ENCODE measurements around the gene USP33. TPM values are rescaled to one million over a fixed set of nuclear protein-coding genes. Genes with fewer than 3 reads are reported as not detected.

The USP33 gene
- total RNA-seq, 6 experiments from 2014 or later: 44.0 to 55.6 (median 50.5) TPM

DNA sequence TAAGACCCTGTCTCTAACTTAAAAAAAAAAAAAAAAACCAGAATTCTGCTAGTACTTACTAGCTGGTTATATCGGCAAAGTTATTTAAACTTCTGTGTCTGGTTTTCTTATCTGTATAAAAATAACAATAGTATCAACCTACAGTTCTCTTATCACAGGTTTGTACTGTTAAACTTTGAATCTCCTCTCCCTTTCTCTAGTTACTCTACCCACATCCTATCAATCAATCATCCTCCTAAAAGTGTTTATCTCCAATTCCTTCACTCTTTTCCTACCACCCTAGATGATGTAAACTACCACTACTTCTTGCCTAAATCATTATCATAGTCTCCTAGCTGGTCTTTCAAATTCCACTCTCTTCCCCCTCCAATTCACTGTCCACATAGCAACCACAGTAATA is 27.6 kb downstream of the USP33 start:
- H3K9me3 Mint-ChIP-seq: no peaks in the 10 kb centered on the region
- H3K27me3 Mint-ChIP-seq (ENCODE audit: insufficient read depth): no peaks in the 10 kb centered on the region
- TF ChIP-seq, protein P1, sequence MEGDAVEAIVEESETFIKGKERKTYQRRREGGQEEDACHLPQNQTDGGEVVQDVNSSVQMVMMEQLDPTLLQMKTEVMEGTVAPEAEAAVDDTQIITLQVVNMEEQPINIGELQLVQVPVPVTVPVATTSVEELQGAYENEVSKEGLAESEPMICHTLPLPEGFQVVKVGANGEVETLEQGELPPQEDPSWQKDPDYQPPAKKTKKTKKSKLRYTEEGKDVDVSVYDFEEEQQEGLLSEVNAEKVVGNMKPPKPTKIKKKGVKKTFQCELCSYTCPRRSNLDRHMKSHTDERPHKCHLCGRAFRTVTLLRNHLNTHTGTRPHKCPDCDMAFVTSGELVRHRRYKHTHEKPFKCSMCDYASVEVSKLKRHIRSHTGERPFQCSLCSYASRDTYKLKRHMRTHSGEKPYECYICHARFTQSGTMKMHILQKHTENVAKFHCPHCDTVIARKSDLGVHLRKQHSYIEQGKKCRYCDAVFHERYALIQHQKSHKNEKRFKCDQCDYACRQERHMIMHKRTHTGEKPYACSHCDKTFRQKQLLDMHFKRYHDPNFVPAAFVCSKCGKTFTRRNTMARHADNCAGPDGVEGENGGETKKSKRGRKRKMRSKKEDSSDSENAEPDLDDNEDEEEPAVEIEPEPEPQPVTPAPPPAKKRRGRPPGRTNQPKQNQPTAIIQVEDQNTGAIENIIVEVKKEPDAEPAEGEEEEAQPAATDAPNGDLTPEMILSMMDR (IDR thresholded peaks at IDR 0.05): no peak
- H3K27ac Mint-ChIP-seq: no peak overlapping the region
- peaks cover 15% of the 10 kb centered on the region; the same call in 1 of the 2 replicates for H3K36me3 Mint-ChIP-seq (ENCODE audit: low read depth)
- no peak overlapping the region for H3K4me3 Mint-ChIP-seq
- H3K4me1 Mint-ChIP-seq (ENCODE audit: low read depth): no peaks in the 10 kb centered on the region
- no peak for DNase-seq

DNA sequence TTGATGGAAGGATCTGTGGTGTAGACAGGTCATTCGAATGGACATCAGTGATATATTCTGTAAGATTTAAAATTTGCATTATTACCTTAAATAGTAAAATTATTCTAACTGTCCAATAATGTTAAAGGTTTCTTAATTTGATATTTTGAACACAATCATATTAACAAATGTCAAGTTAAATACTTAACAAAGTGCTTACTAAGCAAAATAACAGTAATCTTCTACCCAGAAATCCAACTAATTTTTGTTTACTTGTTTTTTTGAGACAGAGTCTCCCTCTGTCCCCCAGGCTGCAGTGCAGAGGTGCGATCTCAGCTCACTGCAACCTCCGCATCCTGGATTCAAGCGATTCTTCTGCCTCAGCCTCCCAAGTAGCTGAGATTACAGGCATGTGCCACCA is 33.9 kb downstream of the USP33 start:
- TF ChIP-seq, protein P1 (IDR thresholded peaks at IDR 0.05): no peak
- Mint-ChIP-seq H3K36me3 (ENCODE audit: low read depth) (peaks cover 51% of the 10 kb centered on the region), H3K4me1 (ENCODE audit: low read depth) (no peaks in the 10 kb centered on the region), H3K9me3 (no peaks in the 10 kb centered on the region), H3K27ac (no peak overlapping the region), H3K4me3 (no peak overlapping the region), H3K27me3 (ENCODE audit: insufficient read depth) (no peaks in the 10 kb centered on the region)
- no peak for DNase-seq

DNA sequence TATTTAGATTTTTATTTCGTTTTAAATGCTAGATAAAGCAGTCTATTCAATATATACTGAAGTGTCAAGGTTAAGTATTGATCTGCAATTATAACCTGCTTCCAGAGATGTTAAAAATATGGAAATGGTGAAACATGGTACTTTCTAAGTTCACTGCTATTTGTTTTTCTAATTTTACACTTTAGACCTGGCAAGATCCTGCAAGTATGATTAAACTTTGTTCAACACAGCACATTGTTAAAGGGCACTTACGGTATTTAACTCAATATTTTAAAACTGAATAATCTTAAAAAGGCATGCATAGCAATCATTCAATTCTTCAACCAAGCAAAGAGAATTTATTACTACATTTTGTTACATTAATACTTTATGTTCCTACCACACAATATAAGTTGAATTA is 41.5 kb downstream of the USP33 start:
- Mint-ChIP-seq H3K4me3 (no peak overlapping the region), H3K4me1 (ENCODE audit: low read depth) (no peaks in the 10 kb centered on the region), H3K27ac (no peak overlapping the region), H3K36me3 (ENCODE audit: low read depth) (peaks cover 43% of the 10 kb centered on the region), H3K9me3 (no peaks in the 10 kb centered on the region), H3K27me3 (ENCODE audit: insufficient read depth) (no peaks in the 10 kb centered on the region)
- TF ChIP-seq, protein P1 (IDR thresholded peaks at IDR 0.05): no peak
- DNase-seq: no peak

DNA sequence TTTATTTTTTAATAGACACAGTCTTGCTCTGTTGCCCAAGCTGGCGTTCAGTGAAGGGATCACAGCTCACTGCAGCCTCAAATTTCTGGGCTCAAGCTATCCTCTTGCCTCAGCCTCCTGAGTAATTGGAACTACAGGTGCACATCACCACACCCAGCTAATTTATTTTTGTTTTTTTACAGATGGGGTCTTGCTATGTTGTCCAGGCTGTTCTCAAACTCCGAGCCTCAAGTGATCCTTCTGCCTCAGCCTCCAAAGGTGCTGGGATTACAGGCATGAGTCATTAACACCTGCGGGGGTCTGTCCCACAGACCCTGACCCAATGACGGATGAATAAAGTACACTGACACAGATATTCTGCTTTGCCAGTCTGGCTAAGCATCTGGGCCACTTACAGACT is 43.6 kb downstream of the USP33 start:
- TF ChIP-seq, protein P1 (IDR thresholded peaks at IDR 0.05): no peak
- H3K27ac Mint-ChIP-seq: no peak overlapping the region
- no peak for DNase-seq
- no peaks in the 10 kb centered on the region for H3K27me3 Mint-ChIP-seq (ENCODE audit: insufficient read depth)
- H3K4me3 Mint-ChIP-seq: no peak overlapping the region
- peaks cover 30% of the 10 kb centered on the region for H3K36me3 Mint-ChIP-seq (ENCODE audit: low read depth)
- H3K4me1 Mint-ChIP-seq (ENCODE audit: low read depth): no peaks in the 10 kb centered on the region
- H3K9me3 Mint-ChIP-seq: no peaks in the 10 kb centered on the region

DNA sequence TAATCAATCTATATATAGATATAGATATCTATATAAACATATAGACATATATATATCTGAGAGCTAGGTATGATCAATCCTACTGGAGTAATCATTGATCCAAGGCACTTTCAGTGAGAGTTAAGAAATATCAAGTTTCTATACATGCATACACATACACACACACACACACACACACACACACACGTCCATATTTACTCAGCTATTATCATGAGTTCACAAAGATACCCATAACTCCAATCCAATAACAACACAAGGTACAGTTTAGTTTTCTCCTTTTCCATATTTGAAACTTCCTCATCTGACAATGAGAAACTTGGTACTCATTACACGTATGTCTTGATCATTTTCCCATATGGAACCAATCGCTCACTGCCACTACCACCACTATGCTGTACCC is 49.9 kb downstream of the USP33 start:
- Mint-ChIP-seq H3K36me3 (ENCODE audit: low read depth) (peaks cover 50% of the 10 kb centered on the region), H3K4me1 (ENCODE audit: low read depth) (peaks cover 25% of the 10 kb centered on the region), H3K27me3 (ENCODE audit: insufficient read depth) (no peaks in the 10 kb centered on the region), H3K4me3 (no peak overlapping the region), H3K9me3 (no peaks in the 10 kb centered on the region), H3K27ac (no peak overlapping the region)
- TF ChIP-seq, protein P1 (IDR thresholded peaks at IDR 0.05): no peak
- no peak for DNase-seq

DNA sequence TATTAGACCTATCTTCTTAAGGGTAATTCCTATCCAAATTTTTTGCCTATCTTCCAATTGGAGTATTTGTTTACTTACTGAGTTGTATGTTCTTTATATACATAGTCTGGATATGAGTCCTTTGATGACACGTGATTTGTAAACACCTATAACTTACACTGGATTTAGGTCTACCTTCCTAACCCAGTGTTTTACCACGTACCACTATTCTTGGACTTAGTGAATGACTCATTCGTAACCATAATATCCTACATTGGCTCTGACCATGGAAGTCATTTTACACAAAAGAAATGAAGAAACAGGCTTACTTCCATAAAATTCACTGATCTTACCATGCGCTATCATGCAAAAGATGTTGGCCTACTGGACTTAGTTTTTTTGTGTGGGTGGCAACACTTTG is 53.3 kb downstream of the USP33 start:
- H3K27ac Mint-ChIP-seq: peak overlapping the region; percentile 54
- no peaks in the 10 kb centered on the region for H3K9me3 Mint-ChIP-seq
- TF ChIP-seq, protein P1 (IDR thresholded peaks at IDR 0.05): no peak
- peaks cover 43% of the 10 kb centered on the region for H3K36me3 Mint-ChIP-seq (ENCODE audit: low read depth)
- DNase-seq: peak; percentile 36
- peaks cover 34% of the 10 kb centered on the region for H3K4me1 Mint-ChIP-seq (ENCODE audit: low read depth)
- no peak overlapping the region; the same call in 1 of the 2 replicates for H3K4me3 Mint-ChIP-seq
- H3K27me3 Mint-ChIP-seq (ENCODE audit: insufficient read depth): no peaks in the 10 kb centered on the region

Measured in HFFc6 (cell line).